Right lung (tissue), 5 donors: Measurements from ENCODE around the gene AKAP12. TPM values are rescaled to one million over a fixed set of nuclear protein-coding genes. Genes with fewer than 3 reads are reported as not detected.
A peak's percentile ranks its signal among the peaks of the same experiment; 100 is the strongest.
"Not testable (repeated sequence)": the region's sequence is repeated elsewhere in the genome, so short reads cannot be mapped to it uniquely, and the experiment has no call there.

Source experiments
- DNase-seq, 2 donors: peaks; one replicate each; pipeline ENCODE4 v3.0.0-alpha.2; 2013
- polyA plus RNA-seq, 5 donors: library from polyadenylated mRNA; unstranded; fragments of 120-200 nt; gene quantifications; one replicate each; pipeline versions ENCODE4 v1.2.1 to v1.2.3, GENCODE V29; 2013; ENCODE audit warnings: inconsistent platforms in 1 of 5, low replicate concordance in 1 of 5; ENCODE audit not compliant: insufficient read length in 5 of 5, insufficient read depth in 1 of 5

Gene AKAP12
- polyA plus RNA-seq, 5 donors, result 67.4 to 113 (median 109) TPM

DNA sequence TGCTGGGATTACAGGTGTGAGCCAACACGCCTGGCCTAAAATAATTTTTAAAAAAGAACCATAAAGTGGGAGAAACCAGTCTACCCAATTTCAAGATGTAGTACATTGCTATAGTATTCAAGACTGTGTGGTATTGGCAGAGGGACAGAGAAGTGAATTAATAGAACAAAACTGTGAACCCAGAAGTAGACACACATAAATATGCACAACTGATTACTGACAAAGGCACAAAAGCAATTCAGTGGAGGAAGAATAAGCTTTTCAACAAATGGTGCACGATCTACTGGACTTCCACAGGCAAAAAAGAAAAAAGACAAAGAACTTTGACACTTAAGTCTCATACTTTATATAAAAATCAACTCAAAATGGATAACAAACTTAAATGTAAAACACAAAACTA, 136.1 kb downstream of the AKAP12 start:
- no peak for DNase-seq

DNA sequence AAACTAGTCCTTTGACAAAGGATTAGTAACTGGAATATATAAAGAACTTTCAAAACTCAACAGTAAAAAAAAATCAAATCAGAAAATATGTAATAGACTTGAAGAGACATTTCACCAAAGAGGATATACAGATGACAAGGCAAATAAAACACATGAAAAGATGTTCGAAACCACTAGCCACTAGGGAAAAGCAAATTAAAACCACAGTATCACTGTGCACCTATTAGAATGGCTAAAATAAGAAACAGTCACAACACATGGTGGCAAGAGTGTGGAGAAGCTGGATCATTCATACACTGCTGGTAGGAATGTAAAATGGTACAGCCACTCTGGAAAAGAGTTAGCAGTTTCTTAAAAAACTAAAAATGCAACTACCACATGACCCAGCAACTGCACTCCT, 136.7 kb downstream of the AKAP12 start:
- DNase-seq, result no peak

DNA sequence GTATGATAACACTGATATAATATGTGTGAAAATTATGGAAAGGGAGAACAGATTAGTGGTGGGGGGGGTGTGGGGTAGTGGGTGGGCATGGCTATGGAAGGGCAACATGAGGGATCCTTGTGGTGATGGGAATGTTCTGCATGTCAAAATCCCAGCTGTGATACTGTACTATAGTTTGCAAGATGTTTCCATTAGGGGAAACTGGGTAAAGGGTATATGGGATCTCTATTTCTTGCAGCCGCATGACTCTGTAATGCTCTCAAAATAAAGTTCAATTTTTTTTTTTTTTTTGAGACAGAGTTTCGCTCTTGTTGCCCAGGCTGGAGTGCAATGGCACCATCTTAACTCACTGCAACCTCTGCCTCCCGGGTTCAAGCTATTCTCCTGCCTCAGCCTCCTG, 137.3 kb downstream of the AKAP12 start:
- no peak for DNase-seq

DNA sequence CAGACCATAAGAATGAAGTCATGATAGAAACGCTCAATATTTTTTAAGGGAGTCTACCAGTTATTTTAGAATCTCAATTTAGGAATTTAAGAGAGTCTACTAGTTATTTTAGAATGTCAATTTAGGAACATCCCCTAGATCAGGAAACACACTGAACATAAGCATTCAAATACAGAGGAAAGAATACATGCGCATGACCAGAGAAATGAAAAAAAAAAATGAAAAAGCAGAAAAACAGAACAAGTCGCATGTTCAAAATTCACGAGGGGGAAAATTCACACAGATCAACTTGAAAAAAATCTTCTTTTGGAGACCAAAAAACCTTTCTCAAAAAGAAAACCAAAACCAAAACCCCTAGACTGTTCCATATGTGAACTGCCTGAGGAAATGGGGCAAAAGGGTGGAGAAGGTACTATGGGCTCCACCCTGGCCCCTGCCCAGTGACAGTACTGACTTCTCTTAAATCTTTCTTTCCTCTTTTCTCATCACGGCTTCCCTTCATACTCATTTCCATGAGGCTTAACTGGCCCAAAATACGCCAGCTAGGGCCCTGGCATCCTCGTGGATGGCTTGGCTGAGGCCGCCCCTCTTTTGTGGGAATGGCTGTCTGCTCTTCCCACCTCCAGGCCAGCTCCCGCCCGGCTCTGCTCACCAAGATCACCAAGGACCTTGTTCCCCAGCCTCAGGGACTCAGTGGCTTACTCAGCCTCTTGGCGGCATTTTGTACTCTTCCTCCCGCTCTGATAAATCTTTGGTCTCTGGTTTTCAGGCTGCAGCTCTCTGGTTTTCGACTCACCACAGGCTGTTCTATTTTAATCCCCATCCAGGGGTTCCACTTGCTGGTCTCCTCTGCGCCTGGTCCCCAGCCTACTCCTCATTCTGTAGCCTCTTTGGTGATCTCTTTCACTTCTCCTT, 140.4 kb downstream of the AKAP12 start:
- no peak for DNase-seq

DNA sequence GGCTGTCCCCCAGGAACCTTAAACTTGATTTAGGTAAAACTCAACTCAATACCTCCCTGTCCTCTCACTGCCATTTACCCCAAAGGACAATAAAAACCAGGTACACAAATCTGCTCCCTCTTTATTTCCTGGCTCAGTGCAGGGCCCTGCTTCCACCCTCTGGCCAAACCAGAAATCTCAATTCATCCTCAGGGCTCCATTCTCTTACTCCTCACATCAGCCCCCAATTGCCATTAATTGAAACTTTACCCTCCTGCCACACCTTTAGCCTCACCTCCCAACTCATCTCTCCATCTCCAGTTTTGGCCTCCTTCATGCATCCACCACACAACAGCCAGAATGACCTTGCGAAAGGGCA, 141.1 kb downstream of the AKAP12 start:
- no peak for DNase-seq

DNA sequence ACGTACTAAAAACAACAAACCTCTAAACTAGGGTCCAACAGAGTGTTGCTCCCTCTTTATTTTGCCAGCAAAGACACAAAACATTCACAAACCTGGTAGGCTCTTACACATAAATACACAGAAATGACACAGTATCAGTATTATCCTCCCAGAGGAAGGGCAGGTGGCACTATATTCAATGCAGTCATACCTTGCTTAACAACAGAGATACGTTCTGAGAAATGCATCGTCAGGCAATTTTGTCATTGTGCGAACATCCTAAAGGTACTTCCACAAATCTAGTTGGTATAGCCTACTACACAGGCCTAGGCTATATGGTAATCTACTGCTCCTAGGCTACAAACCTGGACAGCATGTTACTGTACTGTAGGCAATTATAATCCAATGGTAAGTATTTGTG, 142.0 kb downstream of the AKAP12 start:
- DNase-seq, result no peak

DNA sequence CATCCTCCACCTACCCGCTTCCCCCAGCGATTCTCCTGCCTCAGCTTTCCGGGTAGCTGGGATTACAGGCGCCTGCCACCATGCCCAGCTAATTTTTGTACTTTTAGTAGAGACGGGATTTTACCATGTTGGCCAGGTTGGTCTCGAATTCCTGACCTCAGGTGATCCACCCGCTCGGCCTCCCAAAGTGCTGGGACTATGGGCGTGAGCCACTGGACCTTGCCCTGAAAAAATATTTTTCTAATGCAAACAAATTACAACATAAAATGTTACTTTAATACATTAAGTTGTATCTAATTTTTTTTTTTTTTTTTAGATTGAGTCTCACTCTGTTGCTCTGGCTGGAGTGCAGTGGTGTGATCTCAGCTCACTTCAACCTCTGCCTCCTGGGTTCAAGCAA, 142.9 kb downstream of the AKAP12 start:
- not testable (repeated sequence) for DNase-seq

DNA sequence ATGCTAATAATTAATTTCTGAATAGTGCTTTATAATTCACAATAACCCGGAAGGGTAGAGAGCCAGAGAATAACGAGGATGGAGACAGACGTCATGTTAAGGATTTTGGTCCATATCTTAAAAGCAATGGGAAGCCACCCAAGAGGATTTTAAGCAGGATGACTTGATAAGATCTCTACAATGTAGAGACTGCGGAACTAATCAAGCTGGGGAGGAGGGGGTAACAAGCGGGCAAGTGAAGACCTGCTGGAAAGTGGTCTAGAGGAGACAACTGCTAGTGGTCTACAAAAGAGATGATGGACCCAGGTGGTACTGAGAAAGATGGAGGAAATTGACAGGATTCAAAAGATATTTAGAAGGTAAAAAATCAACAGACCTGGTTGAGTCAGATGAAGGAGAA, 144.4 kb downstream of the AKAP12 start:
- no peak for DNase-seq

DNA sequence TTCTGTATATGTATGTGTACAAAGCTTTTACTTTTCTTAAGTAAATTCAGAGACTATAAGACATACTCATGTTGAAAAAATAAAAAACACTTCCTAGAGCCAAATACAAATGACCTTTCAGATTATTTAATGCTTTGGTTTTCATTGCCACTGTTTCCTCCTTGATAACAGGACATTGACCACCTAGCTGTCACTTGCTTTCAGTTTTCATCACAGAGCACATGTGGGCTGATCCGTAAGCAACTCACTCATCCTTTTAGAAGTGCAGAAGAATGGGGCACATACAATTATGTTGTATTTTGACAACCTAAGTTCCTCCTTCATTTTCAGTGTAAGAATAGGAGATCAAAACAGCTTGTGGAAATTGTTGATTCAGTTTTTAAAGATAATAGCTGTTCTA, 145.4 kb downstream of the AKAP12 start:
- DNase-seq, result no peak

DNA sequence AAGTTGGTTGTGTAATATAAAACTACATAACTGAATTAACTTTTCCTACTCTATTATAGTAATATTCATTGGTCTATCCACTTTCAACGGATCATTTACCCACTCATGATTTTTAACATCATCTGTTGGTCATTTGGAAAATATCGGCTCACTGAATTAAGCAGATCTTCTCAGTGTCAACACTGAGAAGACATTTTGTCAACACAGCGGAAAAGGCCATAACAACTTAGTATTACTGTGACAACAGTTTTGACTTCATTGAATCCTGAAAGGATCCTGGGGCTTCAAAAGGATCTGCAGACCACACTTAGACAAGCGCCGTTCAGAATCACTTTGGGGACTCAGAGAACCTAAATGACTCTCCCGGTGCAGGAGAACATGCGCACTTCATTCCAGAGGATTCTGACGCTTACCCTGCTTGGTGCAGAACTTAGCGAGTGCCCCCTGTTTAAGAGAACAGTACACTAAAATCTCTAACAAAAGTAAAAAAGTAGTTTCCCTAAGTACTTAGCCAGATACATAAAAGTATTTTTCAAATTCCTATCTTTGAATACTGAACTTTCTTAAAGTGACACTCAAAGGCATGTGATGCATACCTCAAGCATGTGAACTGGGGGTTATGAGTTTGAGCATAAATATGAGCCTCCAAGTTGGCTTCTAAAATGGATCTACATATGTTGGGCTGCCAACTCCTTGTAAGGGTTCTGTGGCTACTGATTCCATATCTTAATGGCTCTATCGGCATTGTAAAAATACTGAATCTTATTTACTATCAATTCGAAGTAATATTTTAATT, 147.6 kb downstream of the AKAP12 start:
- DNase-seq, result no peak

DNA sequence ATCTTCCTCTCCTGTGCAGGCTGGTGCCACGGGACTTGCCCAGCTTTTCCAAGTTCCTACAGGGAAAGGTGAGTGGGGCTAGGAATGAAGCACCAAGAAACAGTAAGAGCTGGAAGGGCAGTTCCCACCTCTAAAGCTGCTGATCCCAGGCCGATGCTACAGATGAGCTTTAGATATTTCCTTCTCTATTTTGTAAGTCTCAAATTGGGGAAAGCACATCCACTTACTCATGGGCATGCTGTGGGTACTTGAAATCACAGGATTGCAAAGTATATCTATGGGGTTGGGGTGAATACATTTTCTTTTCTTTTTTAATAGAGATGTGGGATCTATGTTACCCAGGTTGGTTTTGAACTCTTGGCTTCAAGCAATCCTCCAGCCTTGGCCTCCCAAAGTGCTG, 148.5 kb downstream of the AKAP12 start:
- DNase-seq, result no peak

DNA sequence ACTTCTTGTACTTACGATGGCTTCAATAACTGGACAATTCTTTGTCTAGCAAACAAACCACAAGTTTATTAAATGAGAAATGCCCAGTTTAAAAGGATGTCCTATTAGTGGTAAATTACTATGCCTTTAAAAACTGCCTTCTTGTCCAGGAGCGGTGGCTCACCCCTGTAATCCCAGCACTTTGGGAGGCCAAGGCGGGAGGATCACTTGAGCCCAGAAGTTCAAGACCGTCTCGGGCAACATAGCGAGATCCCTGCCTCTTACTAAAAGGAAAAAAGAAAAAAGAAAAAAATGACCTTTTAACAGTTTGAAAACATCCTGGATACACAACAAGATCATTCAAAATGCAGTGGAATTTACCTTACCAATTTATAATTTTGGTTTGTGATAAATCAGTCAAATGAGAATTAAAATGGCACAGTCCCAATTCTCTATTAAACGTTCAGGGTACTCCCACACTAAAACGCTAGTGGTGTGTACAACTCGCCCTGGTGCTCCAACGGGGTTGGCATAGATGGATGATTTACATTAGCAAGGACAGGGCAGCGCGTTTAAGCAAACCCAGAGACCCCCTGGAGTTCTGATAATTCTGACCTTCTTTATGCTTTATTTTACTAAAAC, 149.3 kb downstream of the AKAP12 start:
- no peak for DNase-seq

DNA sequence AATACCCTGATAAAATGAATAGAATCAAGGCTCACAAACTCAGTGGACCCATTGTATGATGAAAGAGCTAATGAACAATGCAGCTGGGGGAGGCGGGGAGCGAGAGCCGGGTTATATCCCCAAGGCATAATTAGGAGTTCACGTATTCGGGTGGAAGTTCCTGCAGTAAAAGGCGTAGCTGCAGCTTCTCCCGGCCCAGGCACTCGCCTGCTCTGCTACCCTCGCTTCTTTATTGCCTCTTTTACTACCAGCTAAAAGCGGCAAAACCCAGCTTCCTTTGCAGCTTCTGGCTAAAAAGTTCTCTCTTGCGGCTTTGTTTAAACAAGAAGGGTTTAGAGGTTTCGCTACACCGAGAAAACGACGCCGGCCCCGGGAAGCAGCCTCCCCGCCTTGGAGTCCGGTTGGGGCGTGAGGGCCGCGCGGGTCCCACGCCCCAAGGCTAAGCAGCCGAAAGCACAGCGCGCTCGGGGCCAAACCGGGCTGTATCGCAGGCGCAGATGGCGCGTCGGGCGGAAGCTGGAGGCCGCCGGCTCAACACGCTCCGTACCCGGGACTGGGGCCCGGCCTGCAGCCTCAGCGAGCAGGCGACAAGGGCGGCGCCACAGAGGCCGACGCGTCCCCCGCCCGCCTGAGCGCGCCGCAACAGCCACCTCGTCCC, 150.0 kb downstream of the AKAP12 start:
- DNase-seq, result peak in 1 of 2 donors; percentile 67

DNA sequence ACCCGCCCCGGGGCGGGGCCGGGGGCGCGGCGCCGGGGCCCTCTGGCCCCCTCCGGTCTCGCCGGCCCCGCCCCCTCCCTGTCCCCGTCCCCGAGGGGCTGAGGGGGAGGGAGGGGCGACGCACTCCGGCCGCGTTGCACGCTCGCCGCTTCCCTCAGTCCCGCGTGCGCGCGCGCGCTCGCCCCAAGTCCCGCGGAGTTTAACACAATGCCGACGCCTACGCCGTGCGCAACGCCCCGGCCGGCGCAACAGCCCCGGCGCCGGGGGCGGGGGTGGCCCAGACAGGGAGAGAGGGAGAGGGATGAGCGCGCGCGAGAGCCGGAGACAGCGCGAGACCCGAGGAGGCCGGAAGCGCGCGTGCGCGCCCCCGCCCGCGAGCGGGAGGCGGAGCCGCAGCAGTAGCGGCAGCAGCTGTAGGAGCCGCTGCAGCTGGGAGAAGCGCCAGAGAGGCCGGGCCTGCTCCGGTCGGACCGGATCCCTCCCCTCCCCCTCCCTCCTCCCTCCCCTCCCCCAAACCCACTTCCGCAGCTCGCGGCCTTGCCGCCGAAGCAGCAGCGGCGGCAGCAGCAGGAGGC, 150.6 kb downstream of the AKAP12 start:
- DNase-seq, result peak; percentile 100

DNA sequence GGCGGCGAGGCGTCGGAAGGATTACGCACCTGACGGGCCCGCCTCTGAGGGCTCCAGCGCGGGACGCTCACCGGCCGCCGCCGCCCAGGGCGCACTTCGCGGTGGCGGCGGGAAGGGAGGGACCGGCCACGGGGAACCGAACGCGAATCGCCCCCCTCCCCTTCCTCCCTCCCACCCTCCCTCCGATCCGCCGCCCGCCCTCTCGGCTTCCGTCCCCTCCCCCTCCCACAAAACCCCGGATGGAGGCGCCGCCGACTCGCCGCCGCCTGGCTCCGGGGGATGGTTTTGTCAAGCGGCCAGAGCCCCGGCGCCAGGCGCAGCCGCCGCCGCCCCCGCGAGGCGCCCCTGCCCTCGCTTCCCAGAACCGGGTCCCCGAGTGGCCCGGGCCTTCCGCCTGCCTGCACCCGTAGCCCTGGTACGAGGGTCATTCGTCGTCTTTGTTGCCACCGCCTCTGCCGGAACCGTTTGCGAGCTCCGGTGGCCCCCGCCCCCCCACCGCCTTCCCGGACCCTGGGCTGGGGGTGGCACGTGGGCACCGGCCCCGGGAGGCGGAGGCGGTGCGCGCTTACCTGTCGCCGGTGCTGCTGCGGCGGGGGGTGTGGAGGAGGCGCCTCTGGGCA, 151.2 kb downstream of the AKAP12 start:
- peak; percentile 75 to 79 for DNase-seq

DNA sequence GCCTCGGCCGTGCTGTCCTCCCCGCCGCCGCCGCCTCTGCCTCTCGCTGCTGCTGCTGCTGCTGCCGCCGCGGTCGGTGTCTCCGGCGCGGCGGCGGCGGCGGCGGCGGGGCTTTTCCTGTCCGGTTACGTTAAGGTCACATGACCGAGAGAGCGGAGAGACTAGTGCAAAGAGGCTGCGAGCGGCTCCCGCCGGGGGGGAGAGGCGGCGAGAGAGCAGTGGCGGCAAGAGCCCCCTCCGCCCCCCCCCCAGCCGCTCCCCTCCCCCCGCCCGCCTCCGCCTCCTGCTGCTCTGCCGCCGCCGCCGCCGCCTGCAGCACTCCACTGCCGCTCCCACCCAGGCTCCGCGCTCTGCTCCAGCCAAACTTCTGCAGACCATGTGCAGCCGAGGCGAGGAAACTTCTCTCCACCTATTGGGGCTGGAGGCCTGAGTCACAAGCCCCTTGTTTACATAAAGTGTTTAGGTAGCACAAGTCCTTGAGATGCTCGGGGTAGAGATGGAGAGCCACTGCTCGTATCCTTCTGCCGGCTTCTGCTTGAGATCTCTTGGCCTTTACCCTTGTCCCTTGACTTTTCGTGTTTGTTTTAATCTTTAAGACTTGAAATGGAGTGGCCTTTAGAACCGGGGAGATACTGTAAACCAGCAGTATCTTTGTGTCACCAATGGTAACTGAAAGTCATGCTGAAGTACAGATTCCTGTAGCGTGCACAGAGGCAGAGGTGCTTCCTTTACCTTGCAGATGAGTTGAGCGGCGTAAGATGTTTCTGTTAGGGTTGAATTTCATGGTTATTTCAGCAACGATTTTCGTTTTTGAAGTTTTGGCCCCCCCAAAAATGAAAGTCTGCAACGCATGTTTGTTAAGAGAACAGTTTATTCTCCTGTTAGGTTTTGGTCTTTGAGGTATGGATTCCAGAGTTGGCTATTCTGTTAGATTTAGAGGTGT, 152.0 kb downstream of the AKAP12 start, which contains the start of gene ZBTB2:
TSS of gene ZBTB2 (minus strand) at position 89 of the 943 bp plus-strand sequence. CDS start 17,922 bp downstream, outside the sequence.
- peak; percentile 52 to 53 for DNase-seq

DNA sequence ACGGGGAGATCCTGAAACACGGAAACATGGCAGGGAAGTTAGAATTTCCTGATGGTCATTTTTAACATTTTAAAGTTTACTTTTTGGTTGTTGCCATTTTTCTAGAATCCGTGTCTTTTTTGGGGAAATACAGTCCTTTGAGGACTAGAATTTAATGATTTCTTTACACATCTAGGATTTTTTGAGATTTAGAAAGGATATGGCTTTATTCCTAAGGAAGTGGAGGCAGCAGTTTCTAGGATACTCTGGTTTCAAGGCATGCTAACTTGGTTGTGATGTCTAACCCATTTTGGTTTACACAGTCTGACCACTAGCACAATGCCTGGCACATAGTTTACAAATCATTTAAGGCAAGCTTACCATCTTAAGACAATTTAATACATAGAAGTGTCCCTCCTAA, 152.7 kb downstream of the AKAP12 start:
- DNase-seq, result no peak

DNA sequence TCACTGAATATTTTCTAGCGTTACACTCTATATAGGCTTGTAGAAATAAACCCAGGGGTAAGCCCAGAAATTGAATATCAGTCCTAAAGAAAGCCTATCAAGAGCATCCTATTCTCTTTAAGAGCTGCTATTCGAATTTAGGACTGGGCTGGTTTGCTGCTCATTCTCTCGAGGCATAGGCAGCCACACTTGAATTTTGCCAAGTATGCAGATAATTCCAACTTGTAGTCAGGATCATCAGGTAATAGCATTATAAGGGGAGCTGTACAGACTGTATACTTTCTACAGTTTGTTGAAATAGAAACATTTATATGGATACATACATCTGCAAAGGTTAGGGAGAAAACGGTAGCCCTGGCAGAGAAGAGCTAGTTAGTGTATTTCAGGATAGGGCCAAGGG, 153.6 kb downstream of the AKAP12 start:
- DNase-seq, result no peak

DNA sequence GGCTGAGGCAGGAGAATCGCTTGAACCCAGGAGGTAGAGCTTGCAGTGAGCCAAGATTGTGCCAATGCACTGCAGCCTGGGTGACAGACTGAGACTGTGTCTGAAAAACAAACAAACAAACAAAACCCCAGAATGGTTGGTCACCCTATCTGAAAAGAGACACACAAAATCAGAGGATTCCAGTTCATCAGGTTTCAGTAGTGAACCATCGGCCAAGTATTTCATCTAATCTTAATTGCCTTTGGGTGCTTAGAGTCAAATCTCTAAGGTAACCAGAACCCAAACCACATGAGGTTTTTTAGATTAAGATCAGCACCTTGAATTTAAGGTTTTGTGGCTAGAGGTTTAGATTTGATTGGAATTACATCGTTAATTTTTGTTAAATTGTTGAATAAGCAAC, 159.9 kb downstream of the AKAP12 start:
- DNase-seq, result no peak

DNA sequence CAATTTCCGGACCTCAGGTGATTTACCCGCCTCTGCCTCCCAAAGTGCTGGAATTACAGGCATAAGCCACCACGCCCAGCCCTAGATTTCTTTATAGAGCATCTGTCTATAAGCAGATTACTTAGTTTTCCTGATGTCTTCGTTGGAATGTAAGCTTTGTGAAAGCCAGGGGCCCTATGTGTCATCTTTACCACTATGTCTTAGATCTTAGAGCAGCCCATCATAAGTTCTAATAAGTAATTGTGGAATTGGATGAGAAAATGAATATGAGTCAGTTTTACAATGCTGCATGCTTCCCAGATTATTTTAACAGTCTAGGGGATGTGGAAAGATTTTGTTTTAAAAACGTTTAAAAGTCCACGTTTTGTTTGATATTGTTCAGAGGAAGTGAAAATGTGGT, 160.7 kb downstream of the AKAP12 start:
- DNase-seq, result no peak
